HG03159 (cell line): ENCODE measurements around the gene MEGF11.
"Not testable (repeated sequence)": the region's sequence is repeated elsewhere in the genome, so short reads cannot be mapped to it uniquely, and the experiment has no call there.

Experiments
- ATAC-seq: cut with Tn5 transposase; IDR thresholded peaks from one replicate; pipeline ENCODE4 v1.9.1; 2021; ENCODE audit warnings: mild to moderate bottlenecking, moderate library complexity; ENCODE audit not compliant: unreplicated experiment

Gene MEGF11

DNA sequence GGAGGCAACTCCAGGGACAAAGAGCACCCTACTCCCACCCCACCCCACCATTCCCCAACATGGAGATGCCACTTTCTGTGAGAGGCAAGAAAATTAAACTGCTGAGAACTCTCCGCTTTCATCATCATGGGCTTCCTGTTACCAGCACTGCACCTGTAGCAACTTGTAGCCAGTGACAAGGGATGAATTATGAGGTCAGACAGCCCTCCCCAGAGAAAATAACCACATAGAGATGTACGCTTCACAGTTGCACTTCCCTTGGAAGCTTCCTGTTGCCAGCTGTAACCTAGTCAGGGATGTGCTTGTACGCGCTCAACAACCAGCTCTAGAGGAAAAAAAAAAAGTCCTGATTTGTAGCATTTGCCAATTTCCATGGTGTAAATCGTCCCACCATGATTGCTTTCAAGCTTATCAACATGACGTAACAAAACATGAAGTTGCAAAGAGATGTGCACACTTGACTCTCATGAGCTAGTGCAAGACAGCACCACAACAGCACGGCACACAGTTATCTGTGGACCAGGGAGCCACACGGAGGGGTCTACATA, 238.8 kb downstream of the MEGF11 start:
- no peak for ATAC-seq

DNA sequence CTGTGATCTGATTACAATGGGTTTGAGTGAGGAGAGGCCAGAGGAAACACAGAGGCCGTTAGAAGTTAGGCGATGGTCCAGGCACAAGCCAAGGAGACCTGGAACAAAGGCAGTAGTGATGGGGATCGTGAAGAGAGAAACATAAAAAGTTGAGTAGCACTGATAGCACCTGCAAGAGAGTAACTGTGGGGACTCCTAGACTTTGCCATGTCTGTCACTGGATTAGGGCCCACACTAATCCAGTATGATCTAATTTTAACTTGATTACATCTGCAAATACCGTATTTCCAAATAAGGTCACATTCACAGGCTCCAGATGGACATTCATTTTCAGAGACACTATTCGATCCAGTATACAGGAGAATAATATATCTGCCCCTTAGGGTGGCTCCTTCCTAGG, 239.5 kb downstream of the MEGF11 start:
- no peak for ATAC-seq

DNA sequence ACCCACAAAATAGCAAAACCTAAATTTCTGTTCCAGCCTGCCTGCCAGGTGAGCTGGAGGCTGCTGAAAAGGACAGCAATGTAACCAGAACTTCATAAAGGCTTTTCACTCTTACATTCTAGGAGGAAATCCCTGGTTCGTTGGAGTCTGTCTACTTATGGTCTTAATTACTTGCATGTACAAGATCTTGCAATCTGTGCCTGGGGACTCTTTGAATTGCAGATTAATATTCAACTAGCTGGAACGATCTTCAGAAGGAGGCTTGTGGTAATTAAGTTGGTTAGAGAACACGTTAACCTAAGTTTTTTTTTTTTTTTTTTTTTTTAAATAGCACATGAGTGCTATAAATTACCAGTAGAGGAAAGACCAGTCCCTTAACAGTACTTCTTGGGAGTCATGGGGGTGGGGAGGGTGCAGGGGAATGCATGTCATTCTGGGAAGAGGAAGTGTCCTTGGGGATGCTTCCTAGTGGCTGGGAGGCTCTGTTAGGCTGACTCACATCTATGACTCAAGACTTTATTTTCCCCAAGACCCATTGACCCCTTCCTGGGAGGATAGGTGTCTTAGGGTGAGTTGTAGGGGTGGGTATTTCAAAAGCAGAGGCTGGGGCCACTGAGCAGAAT, 244.5 kb downstream of the MEGF11 start:
- no peak for ATAC-seq

DNA sequence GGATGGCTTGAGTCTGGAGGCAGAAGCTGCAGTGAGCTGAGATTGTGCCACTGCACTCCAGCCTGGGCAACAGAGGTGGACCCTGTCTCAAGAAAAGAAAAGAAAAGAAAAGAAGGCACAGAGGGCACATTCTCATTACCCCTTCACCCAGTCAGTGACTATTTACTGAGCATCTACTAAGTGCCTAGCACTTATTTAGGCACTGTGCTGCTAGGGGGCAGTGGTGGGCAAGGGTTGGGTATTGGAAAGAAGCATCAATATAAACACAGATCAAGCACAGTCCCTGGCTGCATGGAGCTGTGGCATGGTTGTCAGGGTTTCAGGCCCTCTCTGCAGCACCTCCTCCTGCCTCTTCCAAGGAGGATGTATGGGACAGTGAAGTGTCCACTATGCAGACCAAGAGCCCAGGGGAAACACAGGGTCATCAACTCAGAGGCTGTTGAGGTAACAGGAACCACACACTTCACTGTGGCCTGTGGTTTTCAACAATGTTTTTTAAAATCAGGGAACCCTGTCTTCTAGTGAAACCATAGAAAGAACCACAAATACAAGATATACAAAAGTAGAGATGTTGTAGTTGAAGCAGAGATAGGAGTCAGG, 245.8 kb downstream of the MEGF11 start:
- ATAC-seq: no peak

DNA sequence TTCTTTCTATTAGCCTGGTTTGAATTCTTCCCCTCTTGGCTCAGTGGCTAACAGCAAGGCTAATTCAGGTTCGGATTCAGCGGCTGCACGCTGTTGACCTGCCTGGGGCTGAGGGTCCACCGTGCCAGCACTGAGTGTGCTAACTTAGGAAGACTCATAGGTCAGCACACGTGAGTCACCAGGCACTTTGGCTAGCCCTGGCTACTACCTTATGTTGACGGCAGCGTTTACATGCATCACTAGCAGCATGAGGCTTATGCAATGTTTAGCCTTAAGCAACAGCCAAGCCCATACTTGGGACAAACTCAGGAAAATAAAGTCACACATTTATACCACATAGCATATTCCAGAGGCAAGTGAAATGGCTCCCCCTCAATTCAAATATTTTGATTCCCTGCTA, 246.6 kb downstream of the MEGF11 start:
- no peak for ATAC-seq

DNA sequence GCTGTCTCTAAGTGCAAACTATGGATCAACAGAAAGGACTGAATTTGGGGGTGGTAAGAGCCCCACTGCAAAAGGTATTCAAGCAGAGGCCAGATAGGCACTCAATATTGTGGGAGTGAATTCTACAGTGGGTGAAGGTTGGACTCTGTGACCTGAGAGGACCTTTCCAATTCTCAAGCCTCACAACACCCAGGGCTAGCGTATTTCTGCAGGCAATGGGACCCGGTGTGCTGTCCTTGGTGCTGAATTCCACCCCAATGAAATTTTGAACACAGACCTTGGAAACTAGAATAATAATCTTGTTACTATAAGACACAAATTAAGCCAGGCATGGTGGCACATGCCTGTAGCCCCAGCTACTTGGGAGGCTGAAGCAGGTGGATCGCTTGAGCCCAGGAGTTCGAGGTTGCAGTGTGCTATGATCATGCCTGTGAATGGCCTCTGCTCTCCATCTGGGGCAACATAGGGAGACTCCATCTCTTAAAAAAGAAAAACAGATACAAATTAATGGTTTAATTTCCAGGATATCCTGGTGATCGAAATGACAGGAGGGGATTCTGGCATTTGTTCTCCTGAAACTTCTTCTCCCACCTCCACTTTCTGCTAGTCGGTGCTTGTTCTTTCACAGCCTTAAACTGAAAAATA, 248.8 kb downstream of the MEGF11 start:
- ATAC-seq: no peak

DNA sequence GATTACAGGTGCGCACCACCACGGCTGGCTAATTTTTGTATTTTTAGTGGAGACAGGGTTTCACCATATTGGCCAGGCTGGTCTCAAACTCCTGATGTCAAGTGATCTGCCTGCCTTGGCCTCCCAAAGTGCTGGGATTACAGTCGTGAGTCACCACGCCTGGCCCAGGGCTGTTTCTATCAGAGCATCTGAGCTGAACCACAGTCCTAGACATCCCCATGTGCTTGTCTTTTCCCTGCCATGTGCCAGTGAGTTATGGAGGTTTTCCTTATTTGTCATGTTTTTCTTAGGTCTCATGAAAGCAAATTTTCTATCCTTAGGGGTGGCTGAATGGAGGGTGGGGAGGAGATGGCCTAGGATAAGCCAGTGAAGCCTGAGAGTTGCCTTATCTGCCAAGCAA, 250.4 kb downstream of the MEGF11 start:
- not testable (repeated sequence) for ATAC-seq

DNA sequence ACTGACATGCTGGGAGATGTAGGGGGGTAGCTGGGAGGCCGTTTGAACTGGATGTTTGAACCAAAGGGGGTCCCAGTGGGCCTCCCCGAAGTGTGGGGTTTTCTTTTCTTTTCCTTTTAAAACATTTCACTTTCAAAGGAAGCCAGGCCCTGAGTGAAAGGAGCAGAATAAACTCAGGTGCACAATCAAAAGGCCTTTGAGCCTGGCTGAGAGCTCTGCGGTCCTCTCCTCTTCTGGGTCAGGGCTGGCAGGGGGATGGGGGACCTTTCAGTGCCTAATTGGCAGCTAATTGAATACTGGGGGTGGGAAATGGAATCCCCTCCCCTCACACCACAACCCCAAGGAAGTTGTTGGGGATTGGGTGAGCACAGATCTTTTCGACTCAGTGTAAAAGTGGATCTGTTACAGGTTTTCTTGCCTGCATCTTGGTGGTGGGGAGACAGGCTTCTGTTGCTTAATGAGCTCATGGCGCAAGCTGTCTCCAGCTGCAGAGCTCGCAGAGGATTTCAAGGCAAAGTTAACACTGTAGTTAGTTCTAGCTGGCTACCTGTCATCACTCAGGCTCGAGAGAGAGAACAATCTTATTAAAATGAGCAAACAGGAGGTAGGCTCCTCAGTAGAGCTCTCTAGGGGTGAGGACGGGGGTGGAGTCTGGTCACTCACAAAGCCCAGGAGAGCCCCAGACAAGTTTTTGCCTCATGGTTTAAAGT, 251.7 kb downstream of the MEGF11 start:
- ATAC-seq: no peak

DNA sequence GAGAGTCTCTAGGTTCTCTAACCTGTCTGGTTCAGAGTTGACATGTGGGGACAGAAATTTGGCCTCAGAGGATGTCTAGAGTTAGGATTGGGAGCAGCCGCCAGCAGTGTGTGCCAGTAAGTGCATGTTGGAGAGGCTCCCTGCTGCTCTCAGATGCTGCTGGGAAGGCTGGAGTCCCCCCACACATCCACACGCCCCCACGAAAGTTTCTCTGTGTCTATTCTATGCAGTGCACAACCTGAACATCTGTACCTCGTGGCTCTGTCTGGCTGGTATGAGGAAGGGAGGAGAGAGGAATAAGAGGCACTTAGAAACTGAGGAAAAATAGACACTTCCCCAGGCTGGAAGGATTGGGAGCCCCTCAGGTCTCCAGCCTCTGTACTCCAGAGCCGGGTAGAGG, 252.5 kb downstream of the MEGF11 start:
- no peak for ATAC-seq

DNA sequence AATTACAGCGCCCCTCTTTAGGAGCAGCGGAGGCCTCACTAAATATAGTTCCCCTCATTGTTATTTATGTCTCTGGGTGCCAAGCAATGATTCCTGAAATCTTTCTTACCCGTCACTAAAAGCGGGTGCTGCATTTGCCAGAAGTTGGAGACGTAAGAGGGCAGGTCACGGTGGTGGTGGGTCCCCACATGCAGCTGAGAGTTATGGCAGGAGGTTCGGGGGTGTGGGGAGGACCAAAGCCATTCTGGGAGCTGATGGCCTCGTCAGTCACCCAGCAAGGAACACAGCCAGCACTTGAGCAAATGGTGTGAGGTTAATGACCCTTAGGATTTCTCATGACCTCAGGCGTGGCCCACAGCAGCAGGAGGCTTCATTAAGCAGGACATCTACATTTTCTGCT, 255.1 kb downstream of the MEGF11 start:
- ATAC-seq: no peak

DNA sequence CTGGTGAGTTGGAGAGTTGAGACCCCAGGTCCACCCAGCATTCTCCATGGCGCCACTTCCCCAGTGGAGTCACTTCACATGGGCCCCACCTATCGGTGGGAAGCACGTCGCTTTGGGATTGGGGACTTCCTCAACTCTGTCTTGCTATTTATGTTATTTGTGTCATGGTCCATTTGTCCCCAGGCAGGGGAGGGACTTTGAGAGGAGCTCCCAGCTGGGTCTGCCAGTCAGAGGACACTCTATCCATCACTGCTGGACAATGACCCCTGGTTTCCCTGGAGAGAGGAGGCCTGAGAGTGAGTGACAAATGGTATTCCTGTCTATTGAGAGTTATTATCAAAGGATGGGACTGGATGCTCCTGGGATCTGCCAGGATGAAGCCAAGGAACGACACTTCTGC, 256.6 kb downstream of the MEGF11 start:
- no peak for ATAC-seq

DNA sequence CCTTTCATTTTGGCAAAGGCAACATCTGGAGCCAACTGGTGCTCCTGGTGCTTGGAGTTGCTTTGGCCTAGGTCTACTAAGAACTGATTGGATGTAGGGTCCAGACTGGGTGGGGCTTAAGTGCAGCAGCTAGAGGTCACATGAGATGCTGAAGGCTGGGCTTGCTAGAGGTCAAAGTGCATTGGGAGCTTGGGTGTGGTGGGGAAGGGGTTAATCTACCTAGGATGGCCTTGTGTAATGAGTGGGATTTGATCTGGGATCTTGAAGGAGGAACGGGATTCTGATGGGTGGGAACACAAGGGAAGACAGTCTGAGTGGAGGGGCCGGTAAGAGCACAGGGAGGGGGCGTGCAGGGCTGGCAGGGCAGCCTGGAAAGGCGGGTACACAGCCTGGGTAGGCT, 258.7 kb downstream of the MEGF11 start:
- no peak for ATAC-seq

DNA sequence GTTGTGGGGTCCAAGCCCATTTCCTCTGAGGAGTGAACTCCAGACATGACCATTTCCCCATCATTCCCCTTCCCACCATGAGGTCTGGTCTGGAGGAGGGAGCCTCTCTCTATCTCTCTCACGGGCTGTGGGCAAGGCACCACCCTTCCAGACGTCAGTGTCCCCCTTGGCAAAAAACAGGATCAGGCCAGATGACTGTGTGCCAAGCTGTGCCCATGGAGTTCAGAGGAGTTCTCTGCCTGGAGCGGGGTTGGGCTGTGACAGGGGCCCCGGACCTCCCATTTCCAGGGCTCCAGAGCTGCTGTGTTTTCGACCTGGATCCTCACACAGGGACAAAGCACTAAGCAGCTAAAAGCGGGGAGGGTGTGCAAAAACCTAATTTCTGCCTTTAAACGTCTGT, 259.8 kb downstream of the MEGF11 start:
- ATAC-seq: no peak

DNA sequence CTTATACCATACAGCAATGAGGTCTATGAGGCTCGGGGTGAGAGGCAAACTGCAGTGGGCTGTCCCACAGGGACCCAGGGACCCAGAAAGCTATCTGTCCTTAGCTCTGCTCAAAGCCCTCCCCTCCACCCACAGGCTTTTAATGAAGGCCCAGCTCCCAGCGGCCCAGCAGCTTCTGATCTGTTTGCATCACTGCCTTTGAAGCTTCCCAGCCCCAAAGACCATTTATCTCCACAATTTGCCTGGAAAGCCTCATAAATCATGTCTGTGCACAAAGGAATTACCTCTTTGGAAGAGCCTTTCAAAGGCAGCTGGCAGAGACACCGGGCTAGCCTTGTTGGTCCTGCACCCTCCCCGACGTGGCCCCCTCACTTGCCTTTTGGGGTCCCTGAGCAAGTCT, 260.3 kb downstream of the MEGF11 start:
- no peak for ATAC-seq

DNA sequence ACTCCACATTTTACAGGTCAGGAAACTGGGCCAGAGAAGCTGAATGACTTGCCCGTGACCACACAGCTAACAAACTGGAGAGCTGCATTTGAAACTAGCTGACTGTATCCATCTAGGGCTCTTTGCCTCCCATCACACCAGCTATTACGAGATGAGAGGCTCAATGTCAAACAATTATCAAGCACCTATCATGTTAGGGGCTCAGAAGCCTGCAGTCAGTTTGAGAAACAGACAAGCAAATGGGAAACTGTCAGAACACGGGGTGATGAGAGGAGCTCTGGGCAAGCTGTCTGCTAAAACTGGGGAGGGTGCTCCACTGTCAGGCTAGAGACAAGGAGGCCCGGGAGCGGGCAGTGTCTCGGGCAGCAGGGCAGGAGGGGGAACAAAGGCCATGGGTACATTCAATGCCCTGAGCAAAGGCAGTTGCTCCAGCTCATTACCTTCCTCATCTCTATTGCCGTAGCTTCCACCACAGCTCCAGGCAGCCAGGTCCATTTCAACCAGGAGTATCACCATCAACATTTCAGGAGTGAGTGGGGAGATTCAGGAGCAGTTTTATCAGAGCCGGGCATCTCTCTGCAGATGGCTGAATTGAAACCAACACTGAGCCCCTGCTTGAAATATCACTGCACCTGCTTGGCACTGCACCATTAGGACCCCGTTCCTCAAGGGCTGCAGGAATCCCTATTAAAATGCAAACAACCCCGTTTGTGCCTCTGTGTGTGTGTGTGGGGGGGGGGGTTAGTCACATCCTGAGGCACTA, 261.6 kb downstream of the MEGF11 start:
- ATAC-seq: no peak

DNA sequence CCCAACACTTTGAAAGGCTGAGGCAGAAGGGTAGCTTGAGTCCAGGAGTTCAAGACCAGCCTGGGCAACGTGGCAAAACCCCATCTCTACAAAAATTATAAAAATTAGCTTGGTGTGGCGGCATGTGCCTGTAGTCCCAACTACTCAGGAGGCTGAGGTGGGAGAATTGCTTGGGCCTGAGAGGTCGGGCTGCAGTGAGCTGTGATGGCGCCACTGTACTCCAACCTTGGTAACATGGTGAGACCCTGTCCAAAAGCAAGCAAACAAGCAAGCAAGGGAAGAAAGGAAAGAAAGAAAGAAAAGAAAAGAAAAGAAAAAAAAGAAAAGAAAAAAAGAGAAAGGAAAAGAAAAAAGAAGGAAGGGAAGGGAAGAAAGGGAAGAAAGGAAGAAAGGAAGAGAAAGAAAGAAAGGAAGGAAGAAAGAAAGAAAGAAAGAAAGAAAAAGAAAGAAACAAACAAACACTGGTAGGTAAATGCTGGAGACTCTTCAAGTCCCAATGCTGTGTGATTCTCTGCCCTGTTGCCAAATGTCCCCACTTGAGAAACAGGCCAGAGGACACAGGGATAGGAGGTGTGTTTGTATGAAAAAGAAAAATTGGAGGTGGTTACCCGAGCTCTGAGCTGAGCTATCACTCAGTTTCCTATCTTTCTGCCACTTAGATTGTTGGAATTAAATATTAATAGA, 263.1 kb downstream of the MEGF11 start:
- no peak for ATAC-seq

DNA sequence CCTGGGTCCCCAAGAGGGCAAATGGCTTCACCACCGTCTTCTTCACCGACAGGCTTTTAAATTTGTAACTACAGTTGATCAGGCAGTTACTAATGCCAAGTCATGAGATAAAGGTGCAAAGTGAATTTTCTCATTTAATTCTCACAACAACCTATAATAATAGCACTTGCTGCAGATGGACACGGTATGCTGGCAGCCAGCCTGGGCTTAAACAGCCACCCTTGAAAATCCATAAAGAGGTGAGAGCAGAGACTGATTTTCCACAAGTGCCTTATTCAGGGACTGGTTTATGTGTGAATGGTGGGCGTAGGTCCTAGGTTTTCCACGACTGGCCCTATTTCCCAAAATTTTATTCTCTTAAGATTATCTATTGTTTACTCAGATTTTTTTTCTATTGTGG, 266.4 kb downstream of the MEGF11 start:
- no peak for ATAC-seq

DNA sequence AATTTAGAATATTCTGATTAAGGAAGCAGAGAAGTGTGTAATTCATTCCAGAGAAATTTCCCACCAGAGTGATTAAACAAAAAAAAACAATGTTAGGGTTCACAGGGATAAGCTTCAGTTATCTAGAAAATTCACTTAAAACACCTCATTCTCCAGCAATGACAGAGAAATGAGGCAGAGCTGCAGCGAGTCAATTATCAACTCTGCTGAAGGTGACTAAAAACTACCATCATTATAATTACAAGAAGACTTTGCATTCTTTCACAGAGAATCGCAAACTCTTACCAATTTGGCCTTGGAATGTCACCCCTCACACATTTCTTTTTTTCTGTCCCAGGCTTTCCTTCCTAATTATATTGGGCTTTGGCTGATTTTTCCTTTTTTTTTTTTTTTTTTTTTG, 267.1 kb downstream of the MEGF11 start:
- ATAC-seq: no peak

DNA sequence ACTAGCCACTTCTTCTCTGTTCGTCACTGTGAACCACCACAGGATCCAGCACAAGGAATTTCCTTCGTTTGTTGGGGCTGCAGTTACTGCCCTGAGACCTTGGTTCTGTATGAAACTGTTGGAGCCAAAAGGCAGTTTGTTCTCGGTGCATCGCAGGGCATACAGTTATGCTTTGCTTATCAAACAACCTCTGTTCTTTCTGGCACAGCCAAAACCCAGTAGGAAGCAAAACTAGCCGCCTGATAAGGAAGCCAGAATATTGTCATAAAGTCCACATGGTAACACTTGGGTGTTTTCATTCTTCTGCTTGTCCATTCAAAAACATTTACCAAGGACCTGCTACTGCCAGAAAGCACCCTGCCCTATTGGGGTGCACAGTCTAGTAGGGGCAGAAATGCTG, 268.2 kb downstream of the MEGF11 start:
- no peak for ATAC-seq

DNA sequence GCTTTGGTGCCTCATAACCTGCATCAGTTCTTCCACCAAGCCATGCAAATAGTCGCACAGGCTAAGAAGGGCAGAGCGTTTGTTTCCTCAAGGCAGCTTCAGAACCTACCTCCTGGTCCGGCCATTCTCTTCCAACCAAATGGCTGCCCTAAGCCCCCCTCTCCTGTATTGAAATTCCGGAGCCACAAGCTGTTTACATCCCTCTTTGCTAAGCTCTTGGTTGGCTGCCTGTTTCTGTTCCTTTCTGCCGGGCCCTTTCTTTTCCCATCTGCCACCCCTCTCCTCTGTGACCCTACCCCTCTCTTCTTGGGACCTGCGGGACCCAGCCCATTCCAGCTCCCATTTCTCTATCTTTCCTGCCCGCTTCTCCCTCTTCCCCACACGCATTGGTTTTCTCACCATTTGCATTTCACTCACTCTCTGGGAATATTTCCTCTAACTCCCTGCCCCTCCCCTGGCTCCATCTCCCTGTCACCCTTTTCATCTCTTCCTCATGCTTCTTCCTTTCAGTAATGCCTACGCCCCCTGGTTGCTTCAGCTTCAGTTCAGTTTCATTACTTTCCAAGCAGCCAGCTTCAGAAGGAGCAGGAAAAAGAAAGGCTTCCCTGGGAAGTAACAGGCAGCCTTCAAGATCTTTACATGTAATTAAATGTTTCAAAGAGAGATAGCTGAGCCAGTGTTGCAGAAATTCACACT, 270.8 kb downstream of the MEGF11 start:
- ATAC-seq: no peak
